ENCODE results near the gene PTCSC3. TPM values are rescaled to one million over a fixed set of nuclear protein-coding genes. Genes with fewer than 3 reads are reported as not detected.

Gene PTCSC3
- total and polyA plus RNA-seq, 9 of the 15 experiments (the other 6 are each of a cell fraction or from before 2014, with no cell fraction given): not detected

GRCh38 chr14:36223558-36223957 is 47.0 kb upstream of the PTCSC3 start (continued):
- TF ChIP-seq ELK1 (CRISPR knock-in tag; IDR thresholded peaks at IDR 0.05): no peak
- peak; percentile 77 for TF ChIP-seq CBFA2T3 (IDR thresholded peaks at IDR 0.05)
- TF ChIP-seq SMARCA4 (IDR thresholded peaks at IDR 0.05): 0 out of 2 replicates have a peak, but pooled peaks have one; percentile 19
- no peak for TF ChIP-seq CBFB (CRISPR knock-in tag; IDR thresholded peaks at IDR 0.05)

GRCh38 chr14:36222952-36223468 is 46.5 kb upstream of the PTCSC3 start:
- H3K9me3 ChIP-seq (replicated peaks; ENCODE audit: control insufficient read depth, insufficient read depth, low read depth, low read length): no peaks in the 10 kb centered on the region
- no peak overlapping the region for H2AFZ ChIP-seq (ENCODE audit: low read depth, low read length)
- WGBS (ENCODE audit: insufficient coverage, low coverage, missing lambda C conversion rate): 5% methylated on average over 5 of the region's 5 CpGs
- no peak for TF ChIP-seq POLR2G (IDR thresholded peaks at IDR 0.05; ENCODE audit: low read depth, low read length)
- no peak for TF ChIP-seq ZNF518B (CRISPR knock-in tag; IDR thresholded peaks at IDR 0.05)
- TF ChIP-seq EHMT2 (IDR thresholded peaks at IDR 0.05): no peak
- TF ChIP-seq HOMEZ (CRISPR knock-in tag; IDR thresholded peaks at IDR 0.05): no peak
- no peak for TF ChIP-seq SMAD3 (CRISPR knock-in tag; conservative IDR thresholded peaks at IDR 0.05)
- TF ChIP-seq ZNF280A (IDR thresholded peaks at IDR 0.05; ENCODE audit: low read depth, partially characterized antibody): no peak
- TF ChIP-seq NR2C1 (IDR thresholded peaks at IDR 0.05): no peak
- no peak for TF ChIP-seq NR2C1 (tag; IDR thresholded peaks at IDR 0.05)
- no peak for TF ChIP-seq CEBPB (tag; IDR thresholded peaks at IDR 0.05)
- no peak for TF ChIP-seq RBM22 (IDR thresholded peaks at IDR 0.05; ENCODE audit: low read depth, low read length, poor library complexity, severe bottlenecking)
- TF ChIP-seq GABPB1 (CRISPR knock-in tag; IDR thresholded peaks at IDR 0.05): no peak

More at GRCh38 chr14:36222952-36223468, 46.5 kb upstream of the PTCSC3 start:
- in situ Hi-C loops (cut with MboI): no loop called here
- H3K36me3 ChIP-seq (ENCODE audit: control insufficient read depth, insufficient read depth, low read length): no peaks in the 10 kb centered on the region
- no TSS peak for BruUV-seq (replicated peaks)
- ATAC-seq (no peak), DNase-seq (ENCODE audit: extremely low read depth in 1 of 4, low spot score in 3 of 4) (no peak), FAIRE-seq (no peak)
- no peaks in the 10 kb centered on the region for H4K20me1 ChIP-seq (replicated peaks; ENCODE audit: control insufficient read depth, insufficient read depth, low read length)
- POLR2A ChIA-PET: interaction anchor here (0.7 kb wide), 1 partner anchor 18 kb away, joined by 3 read pairs; no protein-coding TSS in a partner anchor
- H3K79me2 ChIP-seq (ENCODE audit: control insufficient read depth, insufficient read depth, low read length): no peaks in the 10 kb centered on the region
- no peaks in the 10 kb centered on the region; a peak in 3 of 5 replicates for H3K27me3 ChIP-seq (ENCODE audit: control insufficient read depth in 2 of 2, insufficient read depth in 2 of 2, low read length in 2 of 2)
- H3K4me3 ChIP-seq: no peak overlapping the region
- H3K4me2 ChIP-seq (ENCODE audit: insufficient read depth, low read length): no peak overlapping the region
- no peak overlapping the region for H3K9ac ChIP-seq (ENCODE audit: insufficient read depth in 1 of 2, low read depth in 2 of 2, low read length in 2 of 2)
- intact Hi-C loops (cut with micrococcal nuclease): no loop called here
- no peaks in the 10 kb centered on the region for H3K9me1 ChIP-seq (ENCODE audit: control insufficient read depth, insufficient read depth, low read length)
- H3K4me1 ChIP-seq (replicated peaks in 1 of 2; ENCODE audit: control insufficient read depth in 2 of 2, insufficient read depth in 2 of 2, low read length in 2 of 2): peaks cover 0 to 3% of the 10 kb centered on the region in 2 experiments; a peak in 3 of 5 replicates
- no peak overlapping the region for H3K27ac ChIP-seq (ENCODE audit: extremely low read depth, low read depth, low read length)
- CTCF ChIA-PET (ENCODE audit: low intra/inter-chr PET ratio): no interaction called here

Measured in K562 (cell line).